Smooth muscle cell (in vitro differentiated cells): ENCODE data around the gene ACACA. TPM values are rescaled to one million over a fixed set of nuclear protein-coding genes. Genes with fewer than 3 reads are reported as not detected.

Experiments used
- DNase-seq: peaks from one replicate; lab custom pipeline; 2025; ENCODE audit not compliant: unreplicated experiment; lab: John Stamatoyannopoulos, UW
- H2AFZ ChIP-seq: fragments of 200-600 bp; sonication (generic); 2 replicates; pipeline ENCODE4 v1.6.0; 2016; ENCODE audit warnings: antibody characterized with exemption, low read depth, mild to moderate bottlenecking
- H3F3A ChIP-seq: fragments of 200-600 bp; sonication (generic); 2 replicates; pipeline ENCODE4 v1.6.0; 2017; ENCODE audit warnings: antibody characterized with exemption, low read depth
- H3K27ac ChIP-seq: fragments of 200-600 bp; sonication (generic); 2 replicates; pipeline ENCODE4 v1.5.1; 2016; ENCODE audit warnings: low read depth, mild to moderate bottlenecking
- H3K27me3 ChIP-seq: fragments of 200-600 bp; sonication (generic); 2 replicates; pipeline ENCODE4 v1.6.1; 2016; ENCODE audit warnings: low read depth, mild to moderate bottlenecking
- H3K36me3 ChIP-seq: fragments of 200-600 bp; sonication (generic); 2 replicates; pipeline ENCODE4 v1.5.1; 2016; ENCODE audit warnings: low read depth
- H3K4me1 ChIP-seq: fragments of 200-600 bp; sonication (generic); 2 replicates; pipeline ENCODE4 v1.5.1; 2016; ENCODE audit warnings: low read depth
- H3K4me2 ChIP-seq: fragments of 200-600 bp; sonication (generic); 2 replicates; pipeline ENCODE4 v1.6.0; 2016; ENCODE audit warnings: mild to moderate bottlenecking
- H3K4me3 ChIP-seq: fragments of 200-600 bp; sonication (generic); 2 replicates; pipeline ENCODE4 v1.5.1; 2016; ENCODE audit warnings: mild to moderate bottlenecking
- H3K79me2 ChIP-seq: fragments of 200-600 bp; sonication (generic); 2 replicates; pipeline ENCODE4 v1.6.0; 2016; ENCODE audit warnings: low read depth, mild to moderate bottlenecking
- H3K9ac ChIP-seq: fragments of 200-600 bp; sonication (generic); 2 replicates; pipeline ENCODE4 v1.6.0; 2016; ENCODE audit warnings: low read depth
- H3K9me3 ChIP-seq: fragments of 200-600 bp; sonication (generic); replicated peaks from 2 replicates; pipeline ENCODE4 v1.5.1; 2016; ENCODE audit warnings: low read depth
- H4K20me1 ChIP-seq: fragments of 200-600 bp; sonication (generic); 2 replicates; pipeline ENCODE4 v1.6.0; 2016; ENCODE audit warnings: low read depth
- WGBS: methylation state at CpG from one replicate; pipeline ENCODE4 v1.1.7; 2016; ENCODE audit warnings: low lambda C conversion rate; 5-methylcytosine and 5-hydroxymethylcytosine counted together
- polyA plus RNA-seq: library from polyadenylated mRNA; unstranded; fragments of >200 nt; fragmentation: Nextera tagmentation; extraction: Ambion mirVana; gene quantifications from 2 replicates; pipeline ENCODE4 v1.2.1, GENCODE V29; 2016
- total RNA-seq: library from RNA; depleted of rRNA; stranded (reverse); fragments of >200 nt; gene quantifications from 2 replicates; pipeline ENCODE4 v1.2.3, GENCODE V29; 2014
- TF ChIP-seq, protein P1 (sequence below): fragments of 200-600 bp; sonication (generic); IDR thresholded peaks from 2 replicates; pipeline ENCODE4 v1.5.1; 2017; ENCODE audit warnings: borderline replicate concordance, mild to moderate bottlenecking, antibody characterized with exemption; ENCODE audit not compliant: insufficient read depth, poor library complexity, severe bottlenecking

The ACACA gene
- total and polyA plus RNA-seq, 2 experiments from 2014 or later, result 16.4 to 33.9 TPM

DNA sequence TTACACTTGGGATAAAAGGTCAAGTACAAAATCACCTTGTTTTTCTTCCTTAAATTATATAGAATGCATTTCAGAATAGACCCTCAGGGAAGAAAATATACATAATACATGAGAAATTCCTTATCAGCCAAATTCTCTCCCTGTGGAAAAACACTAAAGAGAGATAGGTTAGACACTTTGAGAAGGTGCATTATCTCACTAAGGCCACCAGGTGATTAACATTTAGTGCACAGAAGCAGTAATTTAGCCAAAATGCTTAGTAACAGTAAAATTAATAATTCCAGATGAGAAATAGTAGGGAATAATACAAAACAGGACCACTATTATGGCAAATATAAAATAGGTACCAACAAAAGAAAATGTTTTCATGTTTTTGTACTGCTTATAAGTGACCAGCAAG lies 216.1 kb downstream of the ACACA start:
- DNase-seq, result no peak
- no peak overlapping the region for H2AFZ ChIP-seq
- TF ChIP-seq, protein P1, sequence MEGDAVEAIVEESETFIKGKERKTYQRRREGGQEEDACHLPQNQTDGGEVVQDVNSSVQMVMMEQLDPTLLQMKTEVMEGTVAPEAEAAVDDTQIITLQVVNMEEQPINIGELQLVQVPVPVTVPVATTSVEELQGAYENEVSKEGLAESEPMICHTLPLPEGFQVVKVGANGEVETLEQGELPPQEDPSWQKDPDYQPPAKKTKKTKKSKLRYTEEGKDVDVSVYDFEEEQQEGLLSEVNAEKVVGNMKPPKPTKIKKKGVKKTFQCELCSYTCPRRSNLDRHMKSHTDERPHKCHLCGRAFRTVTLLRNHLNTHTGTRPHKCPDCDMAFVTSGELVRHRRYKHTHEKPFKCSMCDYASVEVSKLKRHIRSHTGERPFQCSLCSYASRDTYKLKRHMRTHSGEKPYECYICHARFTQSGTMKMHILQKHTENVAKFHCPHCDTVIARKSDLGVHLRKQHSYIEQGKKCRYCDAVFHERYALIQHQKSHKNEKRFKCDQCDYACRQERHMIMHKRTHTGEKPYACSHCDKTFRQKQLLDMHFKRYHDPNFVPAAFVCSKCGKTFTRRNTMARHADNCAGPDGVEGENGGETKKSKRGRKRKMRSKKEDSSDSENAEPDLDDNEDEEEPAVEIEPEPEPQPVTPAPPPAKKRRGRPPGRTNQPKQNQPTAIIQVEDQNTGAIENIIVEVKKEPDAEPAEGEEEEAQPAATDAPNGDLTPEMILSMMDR, result peak; percentile 9
- no peaks in the 10 kb centered on the region for H3K27me3 ChIP-seq
- peaks cover 5% of the 10 kb centered on the region for H3K36me3 ChIP-seq
- no peak overlapping the region for H3K27ac ChIP-seq
- H3K9ac ChIP-seq, result no peak overlapping the region
- H3F3A ChIP-seq, result no peaks in the 10 kb centered on the region
- no peaks in the 10 kb centered on the region for H3K9me3 ChIP-seq
- H3K4me3 ChIP-seq, result no peak overlapping the region
- H3K4me1 ChIP-seq, result no peaks in the 10 kb centered on the region
- H3K79me2 ChIP-seq, result no peaks in the 10 kb centered on the region
- H4K20me1 ChIP-seq, result no peaks in the 10 kb centered on the region
- no peak overlapping the region for H3K4me2 ChIP-seq

- no peaks in the 10 kb centered on the region for H4K20me1 ChIP-seq
- no peaks in the 10 kb centered on the region for H3K27me3 ChIP-seq
- H3K79me2 ChIP-seq, result no peaks in the 10 kb centered on the region
- peaks cover 4% of the 10 kb centered on the region for H3K36me3 ChIP-seq
- no peak overlapping the region for H3K27ac ChIP-seq
- H3K4me3 ChIP-seq, result no peak overlapping the region
- H2AFZ ChIP-seq, result no peak overlapping the region
- H3K4me1 ChIP-seq, result no peaks in the 10 kb centered on the region
- H3F3A ChIP-seq, result no peaks in the 10 kb centered on the region
- no peak overlapping the region for H3K9ac ChIP-seq
- no peaks in the 10 kb centered on the region for H3K9me3 ChIP-seq
- DNase-seq, result no peak
- no peak overlapping the region for H3K4me2 ChIP-seq
- 95% methylated on average over 11 of the region's 11 CpGs for WGBS
- TF ChIP-seq, protein P1, result no peak
Measured at GRCh38 chr17:37188157-37188556, 218.5 kb downstream of the ACACA start.

GRCh38 chr17:37187262-37187661 lies 219.4 kb downstream of the ACACA start:
- Histone ChIP-seq H3K4me1 (no peaks in the 10 kb centered on the region), H2AFZ (no peak overlapping the region), H3K9me3 (no peaks in the 10 kb centered on the region), H3K9ac (no peak overlapping the region), H3K79me2 (no peaks in the 10 kb centered on the region), H3F3A (no peaks in the 10 kb centered on the region), H3K4me3 (no peak overlapping the region), H4K20me1 (no peaks in the 10 kb centered on the region), H3K4me2 (no peak overlapping the region), H3K36me3 (peaks cover 2% of the 10 kb centered on the region), H3K27ac (no peak overlapping the region), H3K27me3 (no peaks in the 10 kb centered on the region)
- WGBS, result 61% methylated on average over 3 of the region's 3 CpGs
- DNase-seq, result no peak
- TF ChIP-seq, protein P1, result no peak

- DNase-seq, result no peak
Measured at GRCh38 chr17:37182786-37183465, 223.7 kb downstream of the ACACA start.

More at GRCh38 chr17:37182786-37183465, 223.7 kb downstream of the ACACA start:
- Histone ChIP-seq H4K20me1 (no peaks in the 10 kb centered on the region), H3K4me1 (peaks cover 5% of the 10 kb centered on the region), H3K9me3 (no peaks in the 10 kb centered on the region), H3K4me2 (no peak overlapping the region), H3K4me3 (no peak overlapping the region), H3K36me3 (peaks cover 2% of the 10 kb centered on the region), H3K79me2 (no peaks in the 10 kb centered on the region), H2AFZ (no peak overlapping the region), H3K27me3 (no peaks in the 10 kb centered on the region), H3K9ac (no peak overlapping the region), H3F3A (no peaks in the 10 kb centered on the region), H3K27ac (no peak overlapping the region)
- 47% methylated on average over 6 of the region's 6 CpGs for WGBS
- TF ChIP-seq, protein P1, result no peak
